ENCODE measurements around the gene CHML. TPM values are rescaled to one million over a fixed set of nuclear protein-coding genes. Genes with fewer than 3 reads are reported as not detected.

Gene CHML
- total and polyA plus RNA-seq, 10 of the 15 experiments (the other 5 are each of a cell fraction or from before 2014, with no cell fraction given): 2.0 to 15.5 (median 6.0) TPM

GRCh38 chr1:241675983-241676382, 35.8 kb upstream of the CHML start (continued):
- TF ChIP-seq E2F8 (IDR thresholded peaks at IDR 0.05; ENCODE audit: low read depth, partially characterized antibody): no peak

- RAD21 ChIA-PET (ENCODE audit: unreplicated experiment): no interaction called here
- Histone ChIP-seq H3K4me3 (no peak overlapping the region), H3K9me3 (replicated peaks; ENCODE audit: control insufficient read depth, insufficient read depth, low read length) (no peaks in the 10 kb centered on the region), H2AFZ (ENCODE audit: control insufficient read depth, low read depth, low read length) (no peak overlapping the region), H3K27me3 (replicated peaks in 1 of 2; ENCODE audit: control insufficient read depth in 2 of 2, insufficient read depth in 2 of 2, low read length in 1 of 2) (no peaks in the 10 kb centered on the region), H3K79me2 (ENCODE audit: control insufficient read depth, insufficient read depth, low read length) (no peaks in the 10 kb centered on the region), H3K36me3 (ENCODE audit: control insufficient read depth in 2 of 2, insufficient read depth in 2 of 2, low read length in 1 of 2) (no peaks in the 10 kb centered on the region), H4K20me1 (ENCODE audit: control insufficient read depth, insufficient read depth) (no peaks in the 10 kb centered on the region), H3K4me1 (ENCODE audit: control insufficient read depth, insufficient read depth, low read length) (peaks cover 4% of the 10 kb centered on the region; the same call in 1 of the 2 replicates), H3K4me2 (ENCODE audit: control insufficient read depth, insufficient read depth) (no peak overlapping the region), H3K9ac (ENCODE audit: control insufficient read depth, insufficient read depth, low read length) (no peak overlapping the region), H3K27ac (ENCODE audit: control insufficient read depth, insufficient read depth) (no peak overlapping the region)
- CTCF ChIA-PET: no interaction called here
- TF ChIP-seq ZNF274 (IDR thresholded peaks at IDR 0.05; ENCODE audit: insufficient read depth, insufficient read length) (no peak), BMI1 (IDR thresholded peaks at IDR 0.05; ENCODE audit: borderline replicate concordance) (no peak)
- POLR2A ChIA-PET: no interaction called here
- intact Hi-C loops (cut with micrococcal nuclease; ENCODE audit: unreplicated experiment) (no loop called here), in situ Hi-C loops (cut with MboI) (no loop called here)
- DNase-seq (ENCODE audit: low read depth, low spot score): no peak
- no TSS peak for BruUV-seq (replicated peaks)
- no peak for ATAC-seq
- SMC1A ChIA-PET (ENCODE audit: uncharacterized antibody, unreplicated experiment): no interaction called here
- 93% methylated on average over 1 of the region's 1 CpG for WGBS (ENCODE audit: insufficient coverage, insufficient replicate concordance, low lambda C conversion rate, missing lambda C conversion rate)
- no peak for FAIRE-seq
Measured at GRCh38 chr1:241674805-241675384, 34.7 kb upstream of the CHML start.

Data from GM12878 (cell line).